ENCODE data around the gene TEX52.

DNA sequence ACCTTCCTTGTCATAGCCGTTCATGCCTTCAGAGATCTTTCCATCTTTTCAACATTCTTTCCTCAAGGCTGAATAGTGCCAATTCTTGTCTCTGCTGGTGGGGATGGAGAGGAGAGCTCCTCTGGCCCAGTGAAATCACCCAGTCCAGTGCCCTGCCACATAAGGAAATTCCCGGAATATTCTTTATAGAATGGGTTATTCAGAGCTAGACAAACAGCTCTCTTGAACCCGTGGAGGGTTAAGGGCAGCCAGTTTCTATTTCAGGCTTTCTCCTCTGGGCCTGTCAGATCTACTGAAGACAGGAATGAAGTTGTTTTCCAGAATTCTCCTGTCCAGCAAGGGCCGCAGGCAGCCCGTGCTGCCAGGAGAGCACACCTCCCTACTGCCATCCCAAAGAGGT is 13.9 kb downstream of the TEX52 start:
- TF ChIP-seq POLR2A (IDR thresholded peaks at IDR 0.05; ENCODE audit: low read depth, low read length), result no peak
- TF ChIP-seq CTCF (IDR thresholded peaks at IDR 0.05; ENCODE audit: extremely low read depth in 1 of 2, insufficient read depth in 1 of 2, low read depth in 1 of 2, low read length in 2 of 2), result no peak

Measured in endothelial cell of umbilical vein (primary cell).